Measurements from ENCODE around the gene CCDC172. TPM values are rescaled to one million over a fixed set of nuclear protein-coding genes. Genes with fewer than 3 reads are reported as not detected.

CCDC172 gene
- polyA plus RNA-seq, 3 donors: not detected

GRCh38 chr10:116329153-116329552 lies 4.9 kb downstream of the CCDC172 start:
- WGBS (ENCODE audit: insufficient coverage): 100% methylated on average over 1 of the region's 1 CpG
- no peaks in the 10 kb centered on the region for H3K36me3 Mint-ChIP-seq
- TF ChIP-seq CTCF (IDR thresholded peaks at IDR 0.05): no peak
- no peaks in the 10 kb centered on the region for H3K4me1 Mint-ChIP-seq
- no peak overlapping the region for H3K9ac ChIP-seq (ENCODE audit: insufficient read depth, low read length, poor library complexity, severe bottlenecking)
- H3K27ac ChIP-seq (ENCODE audit: low read depth in 1 of 2, low read length in 2 of 2): no peak overlapping the region
- no peak overlapping the region for H3K4me3 Mint-ChIP-seq
- no peaks in the 10 kb centered on the region for H3K27me3 ChIP-seq (ENCODE audit: control insufficient read depth in 2 of 2, insufficient read depth in 2 of 2, low read length in 2 of 2)
- H3K4me1 ChIP-seq (ENCODE audit: control insufficient read depth in 1 of 2, insufficient read depth in 2 of 2, low read length in 2 of 2): no peaks in the 10 kb centered on the region
- H4K20me1 ChIP-seq (ENCODE audit: insufficient read depth, low read length): no peaks in the 10 kb centered on the region
- H3K36me3 ChIP-seq (replicated peaks in 1 of 2; ENCODE audit: control insufficient read depth in 1 of 2, insufficient read depth in 2 of 2, low read length in 2 of 2): no peaks in the 10 kb centered on the region
- peaks cover 7 to 10% (median 7%) of the 10 kb centered on the region in 3 donors for H3K27me3 Mint-ChIP-seq (ENCODE audit: low read depth in 3 of 3)
- no peak overlapping the region for H3K4me2 ChIP-seq (replicated peaks; ENCODE audit: extremely low read depth, low read length, poor library complexity, severe bottlenecking)
- DNase-seq: no peak
- H2AFZ ChIP-seq (ENCODE audit: insufficient read depth, low read depth, low read length, poor library complexity, severe bottlenecking): no peak overlapping the region
- H3K9me3 ChIP-seq (replicated peaks in 1 of 2; ENCODE audit: control insufficient read depth in 1 of 2, insufficient read depth in 1 of 2, low read length in 2 of 2): no peaks in the 10 kb centered on the region
- intact Hi-C loops (cut with micrococcal nuclease): no loop called here
- no peak overlapping the region for H3K27ac Mint-ChIP-seq
- no peak overlapping the region for H3K4me3 ChIP-seq (replicated peaks in 1 of 3; ENCODE audit: low read depth in 2 of 3, low read length in 3 of 3)
- H3K9me3 Mint-ChIP-seq: no peaks in the 10 kb centered on the region
- H3K79me2 ChIP-seq (ENCODE audit: insufficient read depth, low read length): no peaks in the 10 kb centered on the region

GRCh38 chr10:116331815-116332214 lies 7.6 kb downstream of the CCDC172 start:
- WGBS (ENCODE audit: insufficient coverage): no CpG with 5 or more reads among the region's 2 CpGs
- TF ChIP-seq CTCF (IDR thresholded peaks at IDR 0.05): no peak
- no peaks in the 10 kb centered on the region for H3K4me1 ChIP-seq (ENCODE audit: control insufficient read depth in 1 of 2, insufficient read depth in 2 of 2, low read length in 2 of 2)

More at GRCh38 chr10:116331815-116332214, 7.6 kb downstream of the CCDC172 start:
- Histone ChIP-seq H3K9me3 (replicated peaks in 1 of 2; ENCODE audit: control insufficient read depth in 1 of 2, insufficient read depth in 1 of 2, low read length in 2 of 2) (no peaks in the 10 kb centered on the region), H2AFZ (ENCODE audit: insufficient read depth, low read depth, low read length, poor library complexity, severe bottlenecking) (no peak overlapping the region), H3K79me2 (ENCODE audit: insufficient read depth, low read length) (no peaks in the 10 kb centered on the region), H3K36me3 (replicated peaks in 1 of 2; ENCODE audit: control insufficient read depth in 1 of 2, insufficient read depth in 2 of 2, low read length in 2 of 2) (no peaks in the 10 kb centered on the region), H3K27ac (ENCODE audit: low read depth in 1 of 2, low read length in 2 of 2) (no peak overlapping the region), H3K4me2 (replicated peaks; ENCODE audit: extremely low read depth, low read length, poor library complexity, severe bottlenecking) (no peak overlapping the region), H3K4me3 (replicated peaks in 1 of 3; ENCODE audit: low read depth in 2 of 3, low read length in 3 of 3) (no peak overlapping the region), H3K9ac (ENCODE audit: insufficient read depth, low read length, poor library complexity, severe bottlenecking) (no peak overlapping the region), H3K27me3 (ENCODE audit: control insufficient read depth in 2 of 2, insufficient read depth in 2 of 2, low read length in 2 of 2) (no peaks in the 10 kb centered on the region), H4K20me1 (ENCODE audit: insufficient read depth, low read length) (no peaks in the 10 kb centered on the region)
- Mint-ChIP-seq H3K4me3 (no peak overlapping the region), H3K36me3 (no peaks in the 10 kb centered on the region), H3K9me3 (no peaks in the 10 kb centered on the region), H3K27me3 (ENCODE audit: low read depth in 3 of 3) (peaks cover 0 to 4% (median 2%) of the 10 kb centered on the region in 3 donors), H3K4me1 (no peaks in the 10 kb centered on the region), H3K27ac (no peak overlapping the region)
- DNase-seq: no peak
- intact Hi-C loops (cut with micrococcal nuclease): no loop called here

All from CD14-positive monocyte (primary cell).